Measurements from ENCODE around the gene GID8.

Gene GID8

GRCh38 chr20:62926229-62927127, 11.5 kb upstream of the GID8 start, which contains the start of gene DIDO1:
TSS of gene DIDO1 (minus strand) at chr20:62926505.
- 2% methylated on average over 79 of the region's 92 CpGs for WGBS
- H3K18ac ChIP-seq (ENCODE audit: low read depth in 1 of 2, low read length in 2 of 2): peak within 1 kb of the TSS; percentile 88 to 95
- no peak within 1 kb of the TSS for H2BK15ac ChIP-seq (ENCODE audit: low read depth, poor library complexity, severe bottlenecking)
- H4K8ac ChIP-seq (ENCODE audit: low read length): peak within 1 kb of the TSS; percentile 78
- H3K14ac ChIP-seq (ENCODE audit: low read length in 2 of 2): peak within 1 kb of the TSS in 1 of 2 experiments; percentile 98
- peak within 1 kb of the TSS; percentile 78 for H3K27ac ChIP-seq (ENCODE audit: low read length, poor library complexity, severe bottlenecking)
- H3K36me3 ChIP-seq (ENCODE audit: control insufficient read depth in 1 of 2, insufficient read depth in 2 of 2, low read depth in 1 of 2, low read length in 2 of 2): no peaks in the 10 kb centered on the region
- peak within 1 kb of the TSS; percentile 36 for H2AFZ ChIP-seq (ENCODE audit: low read depth, low read length)
- peak within 1 kb of the TSS; percentile 92 to 95 for H3K4me3 ChIP-seq (ENCODE audit: insufficient read depth in 1 of 2, low read depth in 1 of 2, low read length in 2 of 2)
- H3K27me3 ChIP-seq (ENCODE audit: control insufficient read depth in 1 of 2, insufficient read depth in 1 of 2, low read length in 2 of 2): no peaks in the 10 kb centered on the region
- H2BK12ac ChIP-seq (ENCODE audit: low read length in 2 of 2): no peak within 1 kb of the TSS
- H3K9me3 ChIP-seq (ENCODE audit: control insufficient read depth, low read length): no peaks in the 10 kb centered on the region
- H3K23ac ChIP-seq (ENCODE audit: low read length in 2 of 2): peak within 1 kb of the TSS; percentile 55 to 81
- no peaks in the 10 kb centered on the region for H3K79me1 ChIP-seq (replicated peaks; ENCODE audit: low read length, poor library complexity, severe bottlenecking)
- peak within 1 kb of the TSS; percentile 99 for H3K9ac ChIP-seq (ENCODE audit: low read length)
- H3K4ac ChIP-seq (ENCODE audit: low read depth in 1 of 2, low read length in 2 of 2): peak within 1 kb of the TSS; percentile 94 to 96
- H2BK5ac ChIP-seq (ENCODE audit: low read depth, low read length, poor library complexity, severe bottlenecking): peak within 1 kb of the TSS; percentile 98
- peak within 1 kb of the TSS; percentile 84 for H3K4me2 ChIP-seq (ENCODE audit: low read length, poor library complexity, severe bottlenecking)
- peaks cover 30% of the 10 kb centered on the region for H3K4me1 ChIP-seq (ENCODE audit: control insufficient read depth, insufficient read depth, low read depth, low read length)
- peak within 1 kb of the TSS; percentile 29 for H2BK120ac ChIP-seq (ENCODE audit: low read depth, low read length)
- DNase-seq: peak; percentile 80
- peak within 1 kb of the TSS; percentile 49 for H2AK5ac ChIP-seq (ENCODE audit: low read length, severe bottlenecking)
- H4K91ac ChIP-seq (ENCODE audit: low read length): peak within 1 kb of the TSS; percentile 94

GRCh38 chr20:62927128-62927705, 10.7 kb upstream of the GID8 start:
- Histone ChIP-seq H3K4me2 (ENCODE audit: low read length, poor library complexity, severe bottlenecking) (peak overlapping the region; percentile 84), H2BK120ac (ENCODE audit: low read depth, low read length) (no peak overlapping the region), H3K27ac (ENCODE audit: low read length, poor library complexity, severe bottlenecking) (no peak overlapping the region), H3K4ac (ENCODE audit: low read depth in 1 of 2, low read length in 2 of 2) (no peak overlapping the region), H3K14ac (ENCODE audit: low read length in 2 of 2) (no peak overlapping the region), H3K18ac (ENCODE audit: low read depth in 1 of 2, low read length in 2 of 2) (no peak overlapping the region), H3K4me1 (ENCODE audit: control insufficient read depth, insufficient read depth, low read depth, low read length) (peaks cover 29% of the 10 kb centered on the region), H4K91ac (ENCODE audit: low read length) (no peak overlapping the region), H3K27me3 (ENCODE audit: control insufficient read depth in 1 of 2, insufficient read depth in 1 of 2, low read length in 2 of 2) (no peaks in the 10 kb centered on the region), H2BK12ac (ENCODE audit: low read length in 2 of 2) (peak overlapping the region in 1 of 2 experiments; percentile 39), H2AFZ (ENCODE audit: low read depth, low read length) (no peak overlapping the region), H2BK5ac (ENCODE audit: low read depth, low read length, poor library complexity, severe bottlenecking) (no peak overlapping the region), H3K9me3 (ENCODE audit: control insufficient read depth, low read length) (no peaks in the 10 kb centered on the region), H2BK15ac (ENCODE audit: low read depth, poor library complexity, severe bottlenecking) (no peak overlapping the region), H3K36me3 (ENCODE audit: control insufficient read depth in 1 of 2, insufficient read depth in 2 of 2, low read depth in 1 of 2, low read length in 2 of 2) (no peaks in the 10 kb centered on the region), H3K23ac (ENCODE audit: low read length in 2 of 2) (no peak overlapping the region), H3K79me1 (replicated peaks; ENCODE audit: low read length, poor library complexity, severe bottlenecking) (no peaks in the 10 kb centered on the region), H3K4me3 (ENCODE audit: insufficient read depth in 1 of 2, low read depth in 1 of 2, low read length in 2 of 2) (peak overlapping the region in 1 of 2 experiments; percentile 95), H3K9ac (ENCODE audit: low read length) (peak overlapping the region; percentile 99), H2AK5ac (ENCODE audit: low read length, severe bottlenecking) (no peak overlapping the region), H4K8ac (ENCODE audit: low read length) (no peak overlapping the region)
- 78% methylated on average over 8 of the region's 12 CpGs for WGBS
- DNase-seq: no peak

- Histone ChIP-seq H3K27ac (ENCODE audit: low read length, poor library complexity, severe bottlenecking) (peak overlapping the region; percentile 93), H2BK120ac (ENCODE audit: low read depth, low read length) (no peak overlapping the region), H3K14ac (ENCODE audit: low read length in 2 of 2) (no peak overlapping the region), H2AFZ (ENCODE audit: low read depth, low read length) (no peak overlapping the region), H3K36me3 (ENCODE audit: control insufficient read depth in 1 of 2, insufficient read depth in 2 of 2, low read depth in 1 of 2, low read length in 2 of 2) (peaks cover 2 to 4% of the 10 kb centered on the region in 2 experiments), H3K18ac (ENCODE audit: low read depth in 1 of 2, low read length in 2 of 2) (peak overlapping the region; percentile 53 to 55), H3K9ac (ENCODE audit: low read length) (peak overlapping the region; percentile 89), H3K27me3 (ENCODE audit: control insufficient read depth in 1 of 2, insufficient read depth in 1 of 2, low read length in 2 of 2) (no peaks in the 10 kb centered on the region), H3K79me1 (replicated peaks; ENCODE audit: low read length, poor library complexity, severe bottlenecking) (no peaks in the 10 kb centered on the region), H3K4me3 (ENCODE audit: insufficient read depth in 1 of 2, low read depth in 1 of 2, low read length in 2 of 2) (peak overlapping the region in 1 of 2 experiments; percentile 83), H3K4me1 (ENCODE audit: control insufficient read depth, insufficient read depth, low read depth, low read length) (peaks cover 24% of the 10 kb centered on the region), H2BK15ac (ENCODE audit: low read depth, poor library complexity, severe bottlenecking) (no peak overlapping the region), H3K4ac (ENCODE audit: low read depth in 1 of 2, low read length in 2 of 2) (peak overlapping the region in 1 of 2 experiments; percentile 95), H2BK12ac (ENCODE audit: low read length in 2 of 2) (peak overlapping the region in 1 of 2 experiments; percentile 21), H2AK5ac (ENCODE audit: low read length, severe bottlenecking) (peak overlapping the region; percentile 80), H4K91ac (ENCODE audit: low read length) (peak overlapping the region; percentile 73), H3K23ac (ENCODE audit: low read length in 2 of 2) (no peak overlapping the region), H3K9me3 (ENCODE audit: control insufficient read depth, low read length) (no peaks in the 10 kb centered on the region), H3K4me2 (ENCODE audit: low read length, poor library complexity, severe bottlenecking) (peak overlapping the region; percentile 90), H2BK5ac (ENCODE audit: low read depth, low read length, poor library complexity, severe bottlenecking) (no peak overlapping the region), H4K8ac (ENCODE audit: low read length) (peak overlapping the region; percentile 77)
- DNase-seq: peak; percentile 36
- 28% methylated on average over 11 of the region's 14 CpGs for WGBS
Observed at GRCh38 chr20:62928246-62928939, 9.6 kb upstream of the GID8 start.
